ENCODE data around the gene C1QBP. TPM values are rescaled to one million over a fixed set of nuclear protein-coding genes. Genes with fewer than 3 reads are reported as not detected.

Gene C1QBP
- total and polyA plus RNA-seq, 4 donors: 94.9 to 123 (median 112) TPM

DNA sequence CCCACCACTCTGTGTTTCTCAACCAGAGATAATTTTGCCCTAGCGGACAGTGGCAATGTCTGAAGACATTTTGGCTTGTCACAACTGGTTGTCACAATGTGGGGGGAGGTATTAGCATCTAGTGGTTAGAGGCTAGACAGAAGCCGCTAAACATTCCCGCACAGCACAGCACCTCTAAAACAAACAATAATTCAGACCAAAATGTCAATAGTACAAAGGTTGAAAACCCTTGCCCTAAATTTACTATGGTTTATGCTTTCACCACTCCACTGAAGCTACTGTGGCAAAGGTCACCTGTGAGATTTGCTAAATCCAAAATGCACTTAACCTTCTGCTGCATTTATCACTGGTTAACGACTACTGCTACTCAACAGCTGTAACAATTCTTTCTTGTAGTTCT, 33.6 kb downstream of the C1QBP start:
- Histone ChIP-seq H3K27me3 (ENCODE audit: control insufficient read depth in 4 of 4, insufficient read depth in 4 of 4, low read length in 3 of 4) (no peaks in the 10 kb centered on the region), H3K4me3 (ENCODE audit: low read depth in 1 of 3, low read length in 3 of 3) (peak overlapping the region in 2 of 3 donors; percentile 4 to 47), H3K36me3 (ENCODE audit: control insufficient read depth in 4 of 4, insufficient read depth in 3 of 4, low read depth in 1 of 4, low read length in 3 of 4) (peaks cover 7 to 53% (median 42%) of the 10 kb centered on the region in 4 donors), H3K9me3 (ENCODE audit: control insufficient read depth in 4 of 4, low read length in 3 of 4) (no peaks in the 10 kb centered on the region), H3K27ac (ENCODE audit: low read depth in 1 of 2, low read length in 2 of 2) (peak overlapping the region; percentile 68 to 87), H3K4me1 (ENCODE audit: control insufficient read depth in 4 of 4, insufficient read depth in 4 of 4, low read length in 3 of 4) (peaks cover 11 to 42% (median 36%) of the 10 kb centered on the region in 4 donors), H3K9ac (ENCODE audit: low read depth in 1 of 2, low read length in 2 of 2) (no peak overlapping the region)
- DNase-seq (ENCODE audit: low spot score): no peak
- 30% methylated on average over 4 of the region's 4 CpGs for WGBS
- TF ChIP-seq JUND (IDR thresholded peaks at IDR 0.05) (peak; percentile 80 to 86), HNF4A (conservative IDR thresholded peaks at IDR 0.05) (peak; percentile 95 to 96), HNF4G (IDR thresholded peaks at IDR 0.05) (peak; percentile 89), FOXA1 (IDR thresholded peaks at IDR 0.05) (peak; percentile 89), CTCF (IDR thresholded peaks at IDR 0.05; ENCODE audit: low read depth, low read length, missing input control) (peak; percentile 28), EGR1 (IDR thresholded peaks at IDR 0.05; ENCODE audit: low read depth in 2 of 2) (peak in 1 of 2 donors; percentile 25), RAD21 (IDR thresholded peaks at IDR 0.05) (peak; percentile 51 to 57), TAF1 (conservative IDR thresholded peaks at IDR 0.05) (no peak), NR2F2 (IDR thresholded peaks at IDR 0.05) (peak; percentile 55), RXRA (IDR thresholded peaks at IDR 0.05) (peak; percentile 98), GABPA (IDR thresholded peaks at IDR 0.05 in 1 of 2, conservative IDR thresholded peaks at IDR 0.05 in 1 of 2) (peak in 1 of 2 donors; percentile 51), YY1 (IDR thresholded peaks at IDR 0.05) (peak; percentile 91), ATF3 (IDR thresholded peaks at IDR 0.05) (peak; percentile 64), SP1 (IDR thresholded peaks at IDR 0.05) (peak; percentile 100), FOXA2 (IDR thresholded peaks at IDR 0.05) (peak; percentile 91), REST (IDR thresholded peaks at IDR 0.05) (peak; percentile 91)
- TF ChIP-seq, protein P1, sequence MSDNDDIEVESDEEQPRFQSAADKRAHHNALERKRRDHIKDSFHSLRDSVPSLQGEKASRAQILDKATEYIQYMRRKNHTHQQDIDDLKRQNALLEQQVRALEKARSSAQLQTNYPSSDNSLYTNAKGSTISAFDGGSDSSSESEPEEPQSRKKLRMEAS (IDR thresholded peaks at IDR 0.05): peak; percentile 80
- TF ChIP-seq, protein P2, sequence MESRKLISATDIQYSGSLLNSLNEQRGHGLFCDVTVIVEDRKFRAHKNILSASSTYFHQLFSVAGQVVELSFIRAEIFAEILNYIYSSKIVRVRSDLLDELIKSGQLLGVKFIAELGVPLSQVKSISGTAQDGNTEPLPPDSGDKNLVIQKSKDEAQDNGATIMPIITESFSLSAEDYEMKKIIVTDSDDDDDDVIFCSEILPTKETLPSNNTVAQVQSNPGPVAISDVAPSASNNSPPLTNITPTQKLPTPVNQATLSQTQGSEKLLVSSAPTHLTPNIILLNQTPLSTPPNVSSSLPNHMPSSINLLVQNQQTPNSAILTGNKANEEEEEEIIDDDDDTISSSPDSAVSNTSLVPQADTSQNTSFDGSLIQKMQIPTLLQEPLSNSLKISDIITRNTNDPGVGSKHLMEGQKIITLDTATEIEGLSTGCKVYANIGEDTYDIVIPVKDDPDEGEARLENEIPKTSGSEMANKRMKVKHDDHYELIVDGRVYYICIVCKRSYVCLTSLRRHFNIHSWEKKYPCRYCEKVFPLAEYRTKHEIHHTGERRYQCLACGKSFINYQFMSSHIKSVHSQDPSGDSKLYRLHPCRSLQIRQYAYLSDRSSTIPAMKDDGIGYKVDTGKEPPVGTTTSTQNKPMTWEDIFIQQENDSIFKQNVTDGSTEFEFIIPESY (IDR thresholded peaks at IDR 0.05): peak; percentile 88
